Measurements from ENCODE around the gene MALRD1. TPM values are rescaled to one million over a fixed set of nuclear protein-coding genes. Genes with fewer than 3 reads are reported as not detected.

MALRD1 gene
- total RNA-seq, 1 experiment from 2014 or later, result 0.50 TPM

GRCh38 chr10:19144206-19144605, 95.6 kb downstream of the MALRD1 start:
- H3K36me3 Mint-ChIP-seq, result no peaks in the 10 kb centered on the region
- CTCF ChIA-PET, result interaction anchor here (0.6 kb wide), 1 partner anchor 226 kb away, joined by 4 read pairs; no protein-coding TSS in a partner anchor
- DNase-seq (ENCODE audit: low spot score) (no peak), ATAC-seq (no peak)
- H3K27me3 Mint-ChIP-seq (ENCODE audit: low read depth), result no peaks in the 10 kb centered on the region
- no peaks in the 10 kb centered on the region for H3K9me3 Mint-ChIP-seq
- no peak overlapping the region for H3K27ac Mint-ChIP-seq
- POLR2A ChIA-PET, result no interaction called here
- TF ChIP-seq KAT7 (CRISPR knock-in tag; IDR thresholded peaks at IDR 0.05; ENCODE audit: borderline replicate concordance), result no peak
- TF ChIP-seq ZNF423 (CRISPR knock-in tag; IDR thresholded peaks at IDR 0.05), result no peak
- no peak for TF ChIP-seq ZNF416 (CRISPR knock-in tag; IDR thresholded peaks at IDR 0.05)
- no peak for TF ChIP-seq CBFB (CRISPR knock-in tag; IDR thresholded peaks at IDR 0.05; ENCODE audit: low read depth)
- TF ChIP-seq SOX15 (CRISPR knock-in tag; IDR thresholded peaks at IDR 0.05), result no peak
- TF ChIP-seq ZNF671 (CRISPR knock-in tag; IDR thresholded peaks at IDR 0.05), result no peak
- TF ChIP-seq ZNF121 (CRISPR knock-in tag; IDR thresholded peaks at IDR 0.05), result no peak
- no peak for TF ChIP-seq NFYB (CRISPR knock-in tag; conservative IDR thresholded peaks at IDR 0.05; ENCODE audit: low read depth)
- TF ChIP-seq ETV6 (CRISPR knock-in tag; IDR thresholded peaks at IDR 0.05), result no peak
- no peak for TF ChIP-seq MXD4 (CRISPR knock-in tag; IDR thresholded peaks at IDR 0.05; ENCODE audit: borderline replicate concordance)
- no peak for TF ChIP-seq OVOL2 (CRISPR knock-in tag; IDR thresholded peaks at IDR 0.05; ENCODE audit: borderline replicate concordance)
- H3K4me1 Mint-ChIP-seq, result no peaks in the 10 kb centered on the region
- H3K4me3 Mint-ChIP-seq, result no peak overlapping the region

- H3K4me3 Mint-ChIP-seq, result no peak overlapping the region
- POLR2A ChIA-PET, result no interaction called here
- no peak for DNase-seq (ENCODE audit: low spot score)
- H3K4me1 Mint-ChIP-seq, result no peaks in the 10 kb centered on the region
- H3K9me3 Mint-ChIP-seq, result no peaks in the 10 kb centered on the region
- no peaks in the 10 kb centered on the region for H3K27me3 Mint-ChIP-seq (ENCODE audit: low read depth)
- H3K27ac Mint-ChIP-seq, result no peak overlapping the region
- no peak for ATAC-seq
- H3K36me3 Mint-ChIP-seq, result no peaks in the 10 kb centered on the region
- CTCF ChIA-PET, result no interaction called here
- TF ChIP-seq NR2C2 (CRISPR knock-in tag; IDR thresholded peaks at IDR 0.05), result no peak
- no peak for TF ChIP-seq FOXP1 (CRISPR knock-in tag; IDR thresholded peaks at IDR 0.05; ENCODE audit: borderline replicate concordance)
- no peak for TF ChIP-seq ZNF281 (CRISPR knock-in tag; IDR thresholded peaks at IDR 0.05)
- no peak for TF ChIP-seq AFF4 (CRISPR knock-in tag; IDR thresholded peaks at IDR 0.05; ENCODE audit: borderline replicate concordance)
- no peak for TF ChIP-seq ZMAT4 (CRISPR knock-in tag; IDR thresholded peaks at IDR 0.05)
- TF ChIP-seq JAZF1 (CRISPR knock-in tag; IDR thresholded peaks at IDR 0.05), result no peak
- TF ChIP-seq KAT7 (CRISPR knock-in tag; IDR thresholded peaks at IDR 0.05; ENCODE audit: borderline replicate concordance), result no peak
- TF ChIP-seq PRRX2 (CRISPR knock-in tag; IDR thresholded peaks at IDR 0.05), result no peak
- TF ChIP-seq ZNF532 (CRISPR knock-in tag; IDR thresholded peaks at IDR 0.05; ENCODE audit: borderline replicate concordance), result no peak
- no peak for TF ChIP-seq IRF1 (CRISPR knock-in tag; IDR thresholded peaks at IDR 0.05)
- no peak for TF ChIP-seq ZBTB43 (CRISPR knock-in tag; IDR thresholded peaks at IDR 0.05)
- TF ChIP-seq ZNF317 (CRISPR knock-in tag; IDR thresholded peaks at IDR 0.05; ENCODE audit: borderline replicate concordance, low read depth), result no peak
- TF ChIP-seq GABPB1 (CRISPR knock-in tag; IDR thresholded peaks at IDR 0.05), result no peak
- no peak for TF ChIP-seq CBFB (CRISPR knock-in tag; IDR thresholded peaks at IDR 0.05; ENCODE audit: low read depth)
- no peak for TF ChIP-seq GRHL2 (CRISPR knock-in tag; IDR thresholded peaks at IDR 0.05; ENCODE audit: insufficient replicate concordance, severe bottlenecking)
- no peak for TF ChIP-seq MXD4 (CRISPR knock-in tag; IDR thresholded peaks at IDR 0.05; ENCODE audit: borderline replicate concordance)
Observed at GRCh38 chr10:19154375-19154774, 105.8 kb downstream of the MALRD1 start.
